HepG2 (cell line): Measurements from ENCODE around the gene KDM4B.

Experiments
- EP300 ChIP-seq, 3 experiments: sonication (generic) in 1 of 3; formaldehyde crosslinking in 1 of 3; IDR thresholded peaks; 2 replicates each; pipeline versions ENCODE4 v1.5.1 to v1.6.1; 2011 to 2020; ENCODE audit warnings: low read depth in 2 of 3, low read length in 2 of 3, borderline replicate concordance in 1 of 3, improper control_type of control experiment in 1 of 3, mild to moderate bottlenecking in 1 of 3, missing genetic modification reagents in 1 of 3, moderate library complexity in 1 of 3
- FOXM1 ChIP-seq: sonication (generic); formaldehyde crosslinking; IDR thresholded peaks from 2 replicates; pipeline ENCODE4 v1.5.0; 2020; ENCODE audit warnings: missing genetic modification reagents
- JUND ChIP-seq: sonication (generic); formaldehyde crosslinking; IDR thresholded peaks from 2 replicates; pipeline ENCODE4 v1.8.0; 2022; ENCODE audit warnings: mild to moderate bottlenecking, missing genetic modification reagents
- MAZ ChIP-seq, 2 experiments: sonication (generic) in 1 of 2; formaldehyde crosslinking in 1 of 2; IDR thresholded peaks; 2 replicates each; pipeline versions ENCODE4 v1.5.0 to v1.6.1; 2012 to 2020; ENCODE audit warnings: low read depth in 2 of 2, mild to moderate bottlenecking in 2 of 2, borderline replicate concordance in 1 of 2, improper control_type of control experiment in 1 of 2, low read length in 1 of 2, missing genetic modification reagents in 1 of 2, moderate library complexity in 1 of 2
- MXI1 ChIP-seq: IDR thresholded peaks from 3 replicates; pipeline ENCODE4 v1.6.1; 2012; ENCODE audit warnings: low read depth, low read length, inconsistent platforms, borderline replicate concordance
- TF ChIP-seq, protein P1 (sequence below): sonication (generic); formaldehyde crosslinking; IDR thresholded peaks from 2 replicates; pipeline ENCODE4 v1.5.0; 2020; ENCODE audit warnings: mild to moderate bottlenecking, missing genetic modification reagents, moderate library complexity

DNA sequence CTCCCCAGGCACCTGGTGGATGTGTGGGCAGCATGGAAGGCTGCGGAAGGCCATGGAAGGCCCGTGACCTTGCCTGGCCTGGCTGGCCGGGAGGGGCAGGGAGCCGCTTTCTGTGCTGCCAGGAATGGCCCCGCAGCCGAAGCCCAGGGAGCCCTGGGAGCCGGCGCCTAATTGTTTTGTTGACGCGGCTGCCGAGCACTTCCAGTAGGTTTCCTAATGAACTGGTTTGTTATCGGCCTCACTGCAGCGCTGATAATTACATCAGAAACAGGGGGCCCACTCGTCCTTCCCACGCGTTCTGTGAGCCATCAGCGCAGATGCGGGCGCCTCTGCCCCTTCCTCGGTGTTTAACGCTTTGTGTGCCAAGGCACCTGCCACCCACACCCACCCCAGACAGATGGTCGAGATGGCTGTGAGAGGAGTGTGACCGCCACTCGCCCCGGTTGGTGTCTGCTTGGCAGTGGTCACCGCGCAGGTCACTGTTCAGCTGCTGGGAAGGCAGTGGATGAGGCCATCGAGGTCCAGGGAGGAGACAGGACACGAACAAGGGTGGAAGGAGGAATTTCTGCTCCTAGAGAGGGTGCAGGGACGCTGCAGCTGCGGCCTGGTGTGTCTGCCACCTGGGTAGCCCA, 124.5 kb downstream of the KDM4B start:
- TF ChIP-seq MAZ (IDR thresholded peaks at IDR 0.05; ENCODE audit: borderline replicate concordance, low read depth, low read length) (no peak), MAZ (CRISPR knock-in tag; IDR thresholded peaks at IDR 0.05; ENCODE audit: low read depth) (no peak), EP300 (IDR thresholded peaks at IDR 0.05; ENCODE audit: low read depth in 2 of 2, low read length in 2 of 2) (no peak), EP300 (CRISPR knock-in tag; IDR thresholded peaks at IDR 0.05; ENCODE audit: borderline replicate concordance) (no peak), JUND (CRISPR knock-in tag) (no peak), MXI1 (no peak), FOXM1 (CRISPR knock-in tag) (no peak)
- TF ChIP-seq, protein P1, sequence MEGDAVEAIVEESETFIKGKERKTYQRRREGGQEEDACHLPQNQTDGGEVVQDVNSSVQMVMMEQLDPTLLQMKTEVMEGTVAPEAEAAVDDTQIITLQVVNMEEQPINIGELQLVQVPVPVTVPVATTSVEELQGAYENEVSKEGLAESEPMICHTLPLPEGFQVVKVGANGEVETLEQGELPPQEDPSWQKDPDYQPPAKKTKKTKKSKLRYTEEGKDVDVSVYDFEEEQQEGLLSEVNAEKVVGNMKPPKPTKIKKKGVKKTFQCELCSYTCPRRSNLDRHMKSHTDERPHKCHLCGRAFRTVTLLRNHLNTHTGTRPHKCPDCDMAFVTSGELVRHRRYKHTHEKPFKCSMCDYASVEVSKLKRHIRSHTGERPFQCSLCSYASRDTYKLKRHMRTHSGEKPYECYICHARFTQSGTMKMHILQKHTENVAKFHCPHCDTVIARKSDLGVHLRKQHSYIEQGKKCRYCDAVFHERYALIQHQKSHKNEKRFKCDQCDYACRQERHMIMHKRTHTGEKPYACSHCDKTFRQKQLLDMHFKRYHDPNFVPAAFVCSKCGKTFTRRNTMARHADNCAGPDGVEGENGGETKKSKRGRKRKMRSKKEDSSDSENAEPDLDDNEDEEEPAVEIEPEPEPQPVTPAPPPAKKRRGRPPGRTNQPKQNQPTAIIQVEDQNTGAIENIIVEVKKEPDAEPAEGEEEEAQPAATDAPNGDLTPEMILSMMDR, result no peak
